HEK293 (cell line): ENCODE measurements around the gene TNP2.

Source experiments
- CTCF ChIA-PET: fragments of 350-600 bp; formaldehyde crosslinking; extraction: SDS; loops from one replicate; lab custom pipeline; 2021; ENCODE audit warnings: antibody characterized with exemption; lab: Yijun Ruan, JAX
- POLR2A ChIA-PET: fragments of 300-600 bp; formaldehyde crosslinking; extraction: SDS; loops from one replicate; lab custom pipeline; 2020; ENCODE audit warnings: antibody characterized with exemption, inconsistent platforms; lab: Yijun Ruan, JAX
- H3K27ac ChIP-seq: fragments of 200-500 bp; sonication (Bioruptor generic); 2 replicates; pipeline ENCODE4 v1.5.1; 2014; ENCODE audit warnings: low read depth, low read length, control low read depth, inconsistent platforms; ENCODE audit errors: extremely low read depth
- H3K36me3 ChIP-seq, 2 experiments: fragments of 200-500 bp in 1 of 2; sonication (Bioruptor generic) in 1 of 2; 1 replicate in 1 of 2; 2 replicates in 1 of 2; pipeline ENCODE4 v1.5.1; 2014 to 2017; ENCODE audit warnings: inconsistent platforms in 2 of 2, low read length in 2 of 2; ENCODE audit not compliant: control insufficient read depth in 2 of 2, insufficient read depth in 1 of 2
- H3K4me1 ChIP-seq: fragments of 200-500 bp; sonication (Bioruptor generic); 2 replicates; pipeline ENCODE4 v1.5.1; 2014; ENCODE audit warnings: mild to moderate bottlenecking, low read length, inconsistent platforms; ENCODE audit not compliant: control insufficient read depth, insufficient read depth
- H3K4me3 ChIP-seq: 2 replicates; pipeline ENCODE4 v1.5.1; 2011; ENCODE audit warnings: low read depth, mild to moderate bottlenecking, control low read depth, low read length, moderate library complexity
- H3K9me3 ChIP-seq: fragments of 200-500 bp; sonication (Bioruptor generic); 2 replicates; pipeline ENCODE4 v1.5.1; 2014; ENCODE audit warnings: low read depth, low read length, inconsistent platforms; ENCODE audit not compliant: control insufficient read depth, insufficient read depth
- HIC1 ChIP-seq: fragments of 450-650 bp; formaldehyde crosslinking; IDR thresholded peaks from 2 replicates; pipeline ENCODE4 v1.5.1; 2016; ENCODE audit warnings: missing biosample characterization, missing genetic modification characterization
- KLF8 ChIP-seq: fragments of 450-650 bp; formaldehyde crosslinking; IDR thresholded peaks from 2 replicates; pipeline ENCODE4 v1.5.1; 2016; ENCODE audit warnings: missing biosample characterization, missing genetic modification characterization
- MZF1 ChIP-seq: fragments of 450-650 bp; formaldehyde crosslinking; IDR thresholded peaks from 2 replicates; pipeline ENCODE4 v1.5.1; 2017; ENCODE audit warnings: missing biosample characterization, missing genetic modification characterization, borderline replicate concordance
- TRIM28 ChIP-seq: IDR thresholded peaks from 2 replicates; pipeline ENCODE4 v1.6.1; 2011; ENCODE audit warnings: low read length, control low read depth, borderline replicate concordance
- TSHZ1 ChIP-seq: fragments of 450-650 bp; formaldehyde crosslinking; IDR thresholded peaks from 2 replicates; pipeline ENCODE4 v1.5.1; 2016; ENCODE audit warnings: missing biosample characterization, missing genetic modification characterization, borderline replicate concordance
- ZEB2 ChIP-seq: fragments of 450-650 bp; formaldehyde crosslinking; IDR thresholded peaks from 2 replicates; pipeline ENCODE4 v1.5.1; 2016; ENCODE audit warnings: missing biosample characterization, missing genetic modification characterization
- ZNF132 ChIP-seq: fragments of 450-650 bp; formaldehyde crosslinking; IDR thresholded peaks from 2 replicates; pipeline ENCODE4 v1.5.1; 2017; ENCODE audit warnings: missing biosample characterization, missing genetic modification characterization, borderline replicate concordance
- ZNF16 ChIP-seq: fragments of 450-650 bp; formaldehyde crosslinking; IDR thresholded peaks from 2 replicates; pipeline ENCODE4 v1.5.1; 2016; ENCODE audit warnings: low read depth, missing biosample characterization, missing genetic modification characterization
- ZNF366 ChIP-seq: fragments of 450-650 bp; formaldehyde crosslinking; conservative IDR thresholded peaks from 2 replicates; pipeline ENCODE4 v1.5.1; 2016; ENCODE audit warnings: missing biosample characterization, missing genetic modification characterization
- ZNF521 ChIP-seq: fragments of 450-650 bp; formaldehyde crosslinking; IDR thresholded peaks from 2 replicates; pipeline ENCODE4 v1.5.1; 2017; ENCODE audit warnings: missing biosample characterization, mild to moderate bottlenecking, missing genetic modification characterization
- ZNF529 ChIP-seq: fragments of 450-650 bp; formaldehyde crosslinking; IDR thresholded peaks from 2 replicates; pipeline ENCODE4 v1.5.1; 2017; ENCODE audit warnings: missing genetic modification characterization, missing biosample characterization; ENCODE audit not compliant: insufficient replicate concordance
- ZNF654 ChIP-seq: fragments of 450-650 bp; formaldehyde crosslinking; IDR thresholded peaks from 2 replicates; pipeline ENCODE4 v1.5.1; 2016; ENCODE audit warnings: low read depth, missing biosample characterization, missing genetic modification characterization
- ZNF768 ChIP-seq: fragments of 450-650 bp; formaldehyde crosslinking; IDR thresholded peaks from 2 replicates; pipeline ENCODE4 v1.5.1; 2018; ENCODE audit warnings: missing biosample characterization, mild to moderate bottlenecking, missing genetic modification characterization
- ZNF830 ChIP-seq: fragments of 450-650 bp; IDR thresholded peaks from 2 replicates; pipeline ENCODE4 v1.5.0; 2018; ENCODE audit warnings: missing biosample characterization, missing genetic modification characterization, low read depth, mild to moderate bottlenecking, moderate library complexity
- TF ChIP-seq, protein P1 (sequence below): sonication (generic); formaldehyde crosslinking; IDR thresholded peaks from 2 replicates; pipeline ENCODE4 v1.8.1; 2022; ENCODE audit warnings: mild to moderate bottlenecking, moderate library complexity, missing genetic modification reagents
- TF ChIP-seq, protein P2 (sequence below): fragments of 450-650 bp; formaldehyde crosslinking; conservative IDR thresholded peaks from 2 replicates; pipeline ENCODE4 v1.5.1; 2016; ENCODE audit warnings: low read depth, missing biosample characterization, missing genetic modification characterization

TNP2 gene

DNA sequence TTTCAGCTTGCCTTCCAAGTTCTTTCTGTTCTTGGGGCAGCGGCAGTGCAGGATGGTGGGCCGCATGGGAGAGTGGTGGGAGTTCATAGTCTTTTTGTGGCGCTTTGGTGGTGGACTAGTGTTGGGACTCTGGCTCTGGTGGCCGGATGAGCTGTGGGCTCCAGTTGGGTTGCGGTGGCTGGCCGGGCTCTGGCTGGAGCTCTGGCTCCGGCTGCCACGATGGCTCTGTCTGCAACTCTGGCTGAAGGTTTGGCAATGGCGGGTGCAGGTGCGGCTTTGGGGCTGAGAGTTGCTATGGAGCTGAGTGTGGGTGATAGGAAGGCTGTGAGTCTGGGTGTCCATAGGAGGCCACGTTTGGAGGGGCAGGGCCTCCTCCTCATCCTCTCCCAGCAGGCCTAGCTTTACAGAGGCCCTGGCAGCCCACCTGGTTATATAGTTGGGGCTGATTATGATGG is at the start of gene TNP2:
TNP2 (minus strand) TSS at position 405 of the 455 bp plus-strand sequence; CDS start at position 342, 63 bp downstream.
- H3K27ac ChIP-seq = no peak within 1 kb of the TSS
- CTCF ChIA-PET = interaction anchor here (1.0 kb wide), 1 partner anchor 86 kb away, joined by 3 read pairs; no protein-coding TSS in a partner anchor
- H3K9me3 ChIP-seq = no peaks in the 10 kb centered on the region
- no peak within 1 kb of the TSS for H3K4me3 ChIP-seq
- TF ChIP-seq, protein P1, sequence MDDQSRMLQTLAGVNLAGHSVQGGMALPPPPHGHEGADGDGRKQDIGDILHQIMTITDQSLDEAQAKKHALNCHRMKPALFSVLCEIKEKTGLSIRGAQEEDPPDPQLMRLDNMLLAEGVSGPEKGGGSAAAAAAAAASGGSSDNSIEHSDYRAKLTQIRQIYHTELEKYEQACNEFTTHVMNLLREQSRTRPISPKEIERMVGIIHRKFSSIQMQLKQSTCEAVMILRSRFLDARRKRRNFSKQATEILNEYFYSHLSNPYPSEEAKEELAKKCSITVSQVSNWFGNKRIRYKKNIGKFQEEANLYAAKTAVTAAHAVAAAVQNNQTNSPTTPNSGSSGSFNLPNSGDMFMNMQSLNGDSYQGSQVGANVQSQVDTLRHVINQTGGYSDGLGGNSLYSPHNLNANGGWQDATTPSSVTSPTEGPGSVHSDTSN (CRISPR knock-in tag) = no peak
- no peak for TF ChIP-seq TSHZ1 (tag by site-specific recombination)
- no peak for TF ChIP-seq ZNF16 (tag by site-specific recombination)
- no peak for TF ChIP-seq ZNF830 (tag by site-specific recombination)
- no peak for TF ChIP-seq ZNF768 (tag by site-specific recombination)
- no peak for TF ChIP-seq ZNF132 (tag by site-specific recombination)
- TF ChIP-seq KLF8 (tag by site-specific recombination) = no peak
- TF ChIP-seq HIC1 (tag by site-specific recombination) = no peak
- no peak for TF ChIP-seq ZNF521
- TF ChIP-seq ZNF366 (tag by site-specific recombination) = no peak
- TF ChIP-seq ZNF529 (tag by site-specific recombination) = no peak
- TF ChIP-seq, protein P2, sequence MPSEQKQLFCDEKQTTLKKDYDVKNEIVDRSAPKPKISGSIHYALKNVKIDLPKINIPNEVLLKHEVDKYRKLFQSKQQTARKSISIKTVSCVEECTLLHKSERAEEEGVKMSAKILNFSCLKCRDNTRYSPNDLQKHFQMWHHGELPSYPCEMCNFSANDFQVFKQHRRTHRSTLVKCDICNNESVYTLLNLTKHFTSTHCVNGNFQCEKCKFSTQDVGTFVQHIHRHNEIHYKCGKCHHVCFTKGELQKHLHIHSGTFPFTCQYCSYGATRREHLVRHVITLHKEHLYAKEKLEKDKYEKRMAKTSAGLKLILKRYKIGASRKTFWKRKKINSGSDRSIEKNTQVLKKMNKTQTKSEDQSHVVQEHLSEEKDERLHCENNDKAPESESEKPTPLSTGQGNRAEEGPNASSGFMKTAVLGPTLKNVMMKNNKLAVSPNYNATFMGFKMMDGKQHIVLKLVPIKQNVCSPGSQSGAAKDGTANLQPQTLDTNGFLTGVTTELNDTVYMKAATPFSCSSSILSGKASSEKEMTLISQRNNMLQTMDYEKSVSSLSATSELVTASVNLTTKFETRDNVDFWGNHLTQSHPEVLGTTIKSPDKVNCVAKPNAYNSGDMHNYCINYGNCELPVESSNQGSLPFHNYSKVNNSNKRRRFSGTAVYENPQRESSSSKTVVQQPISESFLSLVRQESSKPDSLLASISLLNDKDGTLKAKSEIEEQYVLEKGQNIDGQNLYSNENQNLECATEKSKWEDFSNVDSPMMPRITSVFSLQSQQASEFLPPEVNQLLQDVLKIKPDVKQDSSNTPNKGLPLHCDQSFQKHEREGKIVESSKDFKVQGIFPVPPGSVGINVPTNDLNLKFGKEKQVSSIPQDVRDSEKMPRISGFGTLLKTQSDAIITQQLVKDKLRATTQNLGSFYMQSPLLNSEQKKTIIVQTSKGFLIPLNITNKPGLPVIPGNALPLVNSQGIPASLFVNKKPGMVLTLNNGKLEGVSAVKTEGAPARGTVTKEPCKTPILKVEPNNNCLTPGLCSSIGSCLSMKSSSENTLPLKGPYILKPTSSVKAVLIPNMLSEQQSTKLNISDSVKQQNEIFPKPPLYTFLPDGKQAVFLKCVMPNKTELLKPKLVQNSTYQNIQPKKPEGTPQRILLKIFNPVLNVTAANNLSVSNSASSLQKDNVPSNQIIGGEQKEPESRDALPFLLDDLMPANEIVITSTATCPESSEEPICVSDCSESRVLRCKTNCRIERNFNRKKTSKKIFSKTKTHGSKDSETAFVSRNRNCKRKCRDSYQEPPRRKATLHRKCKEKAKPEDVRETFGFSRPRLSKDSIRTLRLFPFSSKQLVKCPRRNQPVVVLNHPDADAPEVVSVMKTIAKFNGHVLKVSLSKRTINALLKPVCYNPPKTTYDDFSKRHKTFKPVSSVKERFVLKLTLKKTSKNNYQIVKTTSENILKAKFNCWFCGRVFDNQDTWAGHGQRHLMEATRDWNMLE (tag by site-specific recombination) = no peak
- no peak for TF ChIP-seq TRIM28
- no peak for TF ChIP-seq ZEB2
- TF ChIP-seq MZF1 (tag by site-specific recombination) = no peak
- no peak for TF ChIP-seq ZNF654 (tag by site-specific recombination)
- POLR2A ChIA-PET = interaction anchor here (1.2 kb wide), 1 partner anchor 13 kb away, joined by 4 read pairs; the partner anchor contains the start of gene SOCS1
- peaks cover 3% of the 10 kb centered on the region for H3K4me1 ChIP-seq
- no peaks in the 10 kb centered on the region for H3K36me3 ChIP-seq
